ENCODE measurements around the gene IL9.

DNA sequence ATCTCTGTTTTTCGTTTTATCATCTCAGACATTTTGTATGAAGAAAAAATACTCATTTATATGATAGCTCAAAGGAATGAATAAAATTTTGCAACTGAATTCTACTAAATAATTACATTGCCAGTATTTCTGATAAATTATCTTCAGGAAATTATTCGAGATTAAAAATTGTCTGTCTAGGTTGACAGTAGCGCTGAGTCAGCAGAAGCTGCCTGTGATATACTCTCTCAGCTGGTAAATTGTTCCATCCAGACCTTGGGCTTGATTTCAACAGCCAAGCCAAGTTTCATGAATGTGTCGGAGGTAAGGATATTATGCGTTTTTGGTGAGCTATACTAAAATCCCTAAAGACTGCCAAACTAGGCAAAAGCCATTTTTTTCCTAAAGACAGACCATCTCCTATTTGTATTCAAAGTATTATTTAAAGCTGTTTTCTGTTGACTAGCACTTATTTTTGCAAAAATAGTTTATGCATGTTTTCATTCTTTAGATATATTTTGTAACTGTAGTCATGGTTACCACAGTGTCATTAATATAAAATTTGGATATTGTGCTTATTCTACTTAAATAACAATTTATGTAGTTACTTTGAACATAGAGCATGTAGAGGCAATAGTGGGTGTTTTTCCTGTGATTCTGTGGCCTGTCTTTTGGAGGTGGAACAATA is 41.7 kb upstream of the IL9 start:
- TF ChIP-seq EZH2 (IDR thresholded peaks at IDR 0.05; ENCODE audit: low read length, missing control alignments), result no peak
- TF ChIP-seq, protein P1, sequence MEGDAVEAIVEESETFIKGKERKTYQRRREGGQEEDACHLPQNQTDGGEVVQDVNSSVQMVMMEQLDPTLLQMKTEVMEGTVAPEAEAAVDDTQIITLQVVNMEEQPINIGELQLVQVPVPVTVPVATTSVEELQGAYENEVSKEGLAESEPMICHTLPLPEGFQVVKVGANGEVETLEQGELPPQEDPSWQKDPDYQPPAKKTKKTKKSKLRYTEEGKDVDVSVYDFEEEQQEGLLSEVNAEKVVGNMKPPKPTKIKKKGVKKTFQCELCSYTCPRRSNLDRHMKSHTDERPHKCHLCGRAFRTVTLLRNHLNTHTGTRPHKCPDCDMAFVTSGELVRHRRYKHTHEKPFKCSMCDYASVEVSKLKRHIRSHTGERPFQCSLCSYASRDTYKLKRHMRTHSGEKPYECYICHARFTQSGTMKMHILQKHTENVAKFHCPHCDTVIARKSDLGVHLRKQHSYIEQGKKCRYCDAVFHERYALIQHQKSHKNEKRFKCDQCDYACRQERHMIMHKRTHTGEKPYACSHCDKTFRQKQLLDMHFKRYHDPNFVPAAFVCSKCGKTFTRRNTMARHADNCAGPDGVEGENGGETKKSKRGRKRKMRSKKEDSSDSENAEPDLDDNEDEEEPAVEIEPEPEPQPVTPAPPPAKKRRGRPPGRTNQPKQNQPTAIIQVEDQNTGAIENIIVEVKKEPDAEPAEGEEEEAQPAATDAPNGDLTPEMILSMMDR (conservative IDR thresholded peaks at IDR 0.05 in 1 of 2, IDR thresholded peaks at IDR 0.05 in 1 of 2; ENCODE audit: low read depth in 1 of 2, low read length in 2 of 2), result no peak

All from fibroblast of lung (primary cell).